Measurements from ENCODE around the gene EXPH5. TPM values are rescaled to one million over a fixed set of nuclear protein-coding genes. Genes with fewer than 3 reads are reported as not detected.

Gene EXPH5
- total and polyA plus RNA-seq, 2 donors (not counting 1 experiment from before 2014, with no cell fraction given) = 0.12 to 0.37 TPM

DNA sequence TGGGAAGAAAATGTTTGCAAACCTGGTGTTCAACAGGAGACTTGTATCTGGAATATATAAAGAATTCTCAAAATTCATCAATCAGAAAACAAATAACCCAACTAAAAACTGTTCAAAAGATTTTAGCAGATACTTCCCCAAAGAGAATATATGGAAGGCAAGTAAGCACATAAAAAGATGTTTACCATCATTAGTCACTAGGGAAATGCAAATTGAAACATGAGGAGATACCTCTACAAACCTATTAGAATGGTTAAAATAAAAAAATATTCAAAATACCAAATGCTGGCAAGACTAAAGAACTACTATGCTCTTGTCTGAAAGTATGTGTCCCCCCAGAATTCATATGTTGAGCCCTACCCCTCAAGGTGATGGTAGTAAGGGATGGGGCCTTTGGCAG lies 8.6 kb downstream of the EXPH5 start:
- ChIA-PET CTCF (no interaction called here), POLR2A (no interaction called here)
- no peak for DNase-seq
- Mint-ChIP-seq H3K9me3 (ENCODE audit: insufficient read depth) (no peaks in the 10 kb centered on the region), H3K27ac (no peak overlapping the region), H3K4me3 (no peak overlapping the region), H3K4me1 (no peaks in the 10 kb centered on the region), H3K27me3 (peaks cover 13% of the 10 kb centered on the region)
- Histone ChIP-seq H3K4me2 (replicated peaks; ENCODE audit: low read depth, low read length, poor library complexity, severe bottlenecking) (no peak overlapping the region), H3K9me3 (ENCODE audit: control extremely low read depth in 1 of 3, control insufficient read depth in 2 of 3, insufficient read depth in 1 of 3, low read length in 2 of 3) (no peaks in the 10 kb centered on the region), H3K36me3 (replicated peaks in 1 of 2; ENCODE audit: control extremely low read depth in 1 of 2, control insufficient read depth in 1 of 2, extremely low read depth in 1 of 2, insufficient read depth in 2 of 2, low read length in 1 of 2) (no peaks in the 10 kb centered on the region), H3K9ac (ENCODE audit: low read length) (no peak overlapping the region), H4K20me1 (ENCODE audit: control insufficient read depth, insufficient read depth, low read length, poor library complexity, severe bottlenecking) (no peaks in the 10 kb centered on the region), H3K27ac (ENCODE audit: low read length in 2 of 2) (no peak overlapping the region), H2AFZ (ENCODE audit: insufficient read depth, low read depth, low read length, poor library complexity, severe bottlenecking) (no peak overlapping the region), H3K4me1 (ENCODE audit: control insufficient read depth in 2 of 2, insufficient read depth in 2 of 2, low read length in 2 of 2) (no peaks in the 10 kb centered on the region), H3K27me3 (replicated peaks in 1 of 4; ENCODE audit: control extremely low read depth in 1 of 4, control insufficient read depth in 3 of 4, insufficient read depth in 4 of 4, low read length in 3 of 4) (peaks cover 0 to 5% (median 4%) of the 10 kb centered on the region in 4 experiments), H3K79me2 (ENCODE audit: control insufficient read depth, insufficient read depth, low read length) (no peaks in the 10 kb centered on the region), H3K4me3 (ENCODE audit: control extremely low read depth in 1 of 5, extremely low read depth in 1 of 5, insufficient read depth in 1 of 5, low read depth in 2 of 5, low read length in 4 of 5) (no peak overlapping the region)
- ATAC-seq (ENCODE audit: low read depth) = no peak
- TF ChIP-seq, protein P1, sequence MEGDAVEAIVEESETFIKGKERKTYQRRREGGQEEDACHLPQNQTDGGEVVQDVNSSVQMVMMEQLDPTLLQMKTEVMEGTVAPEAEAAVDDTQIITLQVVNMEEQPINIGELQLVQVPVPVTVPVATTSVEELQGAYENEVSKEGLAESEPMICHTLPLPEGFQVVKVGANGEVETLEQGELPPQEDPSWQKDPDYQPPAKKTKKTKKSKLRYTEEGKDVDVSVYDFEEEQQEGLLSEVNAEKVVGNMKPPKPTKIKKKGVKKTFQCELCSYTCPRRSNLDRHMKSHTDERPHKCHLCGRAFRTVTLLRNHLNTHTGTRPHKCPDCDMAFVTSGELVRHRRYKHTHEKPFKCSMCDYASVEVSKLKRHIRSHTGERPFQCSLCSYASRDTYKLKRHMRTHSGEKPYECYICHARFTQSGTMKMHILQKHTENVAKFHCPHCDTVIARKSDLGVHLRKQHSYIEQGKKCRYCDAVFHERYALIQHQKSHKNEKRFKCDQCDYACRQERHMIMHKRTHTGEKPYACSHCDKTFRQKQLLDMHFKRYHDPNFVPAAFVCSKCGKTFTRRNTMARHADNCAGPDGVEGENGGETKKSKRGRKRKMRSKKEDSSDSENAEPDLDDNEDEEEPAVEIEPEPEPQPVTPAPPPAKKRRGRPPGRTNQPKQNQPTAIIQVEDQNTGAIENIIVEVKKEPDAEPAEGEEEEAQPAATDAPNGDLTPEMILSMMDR (IDR thresholded peaks at IDR 0.05) = no peak
- TF ChIP-seq EZH2 (IDR thresholded peaks at IDR 0.05; ENCODE audit: borderline replicate concordance, insufficient read depth, low read depth, low read length, poor library complexity, severe bottlenecking) = no peak
- intact Hi-C loops (cut with micrococcal nuclease) = no loop called here

GRCh38 chr11:108580645-108581044 lies 12.9 kb downstream of the EXPH5 start:
- Histone ChIP-seq H3K36me3 (replicated peaks in 1 of 2; ENCODE audit: control extremely low read depth in 1 of 2, control insufficient read depth in 1 of 2, extremely low read depth in 1 of 2, insufficient read depth in 2 of 2, low read length in 1 of 2) (no peaks in the 10 kb centered on the region), H2AFZ (ENCODE audit: insufficient read depth, low read depth, low read length, poor library complexity, severe bottlenecking) (no peak overlapping the region), H3K79me2 (ENCODE audit: control insufficient read depth, insufficient read depth, low read length) (no peaks in the 10 kb centered on the region), H3K9ac (ENCODE audit: low read length) (no peak overlapping the region), H3K4me1 (ENCODE audit: control insufficient read depth in 2 of 2, insufficient read depth in 2 of 2, low read length in 2 of 2) (no peaks in the 10 kb centered on the region), H4K20me1 (ENCODE audit: control insufficient read depth, insufficient read depth, low read length, poor library complexity, severe bottlenecking) (no peaks in the 10 kb centered on the region), H3K9me3 (ENCODE audit: control extremely low read depth in 1 of 3, control insufficient read depth in 2 of 3, insufficient read depth in 1 of 3, low read length in 2 of 3) (no peaks in the 10 kb centered on the region), H3K4me2 (replicated peaks; ENCODE audit: low read depth, low read length, poor library complexity, severe bottlenecking) (no peak overlapping the region), H3K27me3 (replicated peaks in 1 of 4; ENCODE audit: control extremely low read depth in 1 of 4, control insufficient read depth in 3 of 4, insufficient read depth in 4 of 4, low read length in 3 of 4) (peaks cover 0 to 11% (median 3%) of the 10 kb centered on the region in 4 experiments), H3K27ac (ENCODE audit: low read length in 2 of 2) (no peak overlapping the region), H3K4me3 (ENCODE audit: control extremely low read depth in 1 of 5, extremely low read depth in 1 of 5, insufficient read depth in 1 of 5, low read depth in 2 of 5, low read length in 4 of 5) (no peak overlapping the region)
- 100% methylated on average over 1 of the region's 2 CpGs for WGBS (ENCODE audit: insufficient coverage)
- H3K4me1 Mint-ChIP-seq = no peaks in the 10 kb centered on the region
- POLR2A ChIA-PET = no interaction called here
- intact Hi-C loops (cut with micrococcal nuclease) = no loop called here
- no peak overlapping the region for H3K27ac Mint-ChIP-seq
- H3K27me3 Mint-ChIP-seq = peaks cover 25% of the 10 kb centered on the region
- ATAC-seq (ENCODE audit: low read depth) = no peak
- H3K9me3 Mint-ChIP-seq (ENCODE audit: insufficient read depth) = no peaks in the 10 kb centered on the region
- no peak overlapping the region for H3K4me3 Mint-ChIP-seq
- CTCF ChIA-PET = no interaction called here
- DNase-seq = no peak
- TF ChIP-seq EZH2 (IDR thresholded peaks at IDR 0.05; ENCODE audit: borderline replicate concordance, insufficient read depth, low read depth, low read length, poor library complexity, severe bottlenecking) = no peak
- TF ChIP-seq, protein P1 (IDR thresholded peaks at IDR 0.05) = no peak
